SU-DHL-6 (cell line): ENCODE results near the gene PLP2.

Source experiments
- H2AFZ ChIP-seq: fragments of 200-600 bp; sonication (generic); 2 replicates; pipeline ENCODE4 v1.6.1; 2014; ENCODE audit warnings: low read depth, mild to moderate bottlenecking, moderate library complexity, mixed read lengths, antibody characterized with exemption, low read length; ENCODE audit not compliant: severe bottlenecking
- H3F3A ChIP-seq: fragments of 200-600 bp; shearing (Covaris generic); 2 replicates; pipeline ENCODE4 v1.6.0; 2016; ENCODE audit warnings: antibody characterized with exemption, mild to moderate bottlenecking; ENCODE audit not compliant: insufficient read depth
- H3K27ac ChIP-seq: fragments of 200-600 bp; sonication (generic); 2 replicates; pipeline ENCODE4 v1.5.1; 2016; ENCODE audit warnings: low read depth, mild to moderate bottlenecking, low read length, moderate library complexity, mixed read lengths
- H3K27me3 ChIP-seq: fragments of 200-600 bp; sonication (generic), shearing (Covaris generic); 2 replicates; pipeline ENCODE4 v1.6.0; 2014; ENCODE audit warnings: mild to moderate bottlenecking, low read length
- H3K36me3 ChIP-seq: fragments of 200-600 bp; sonication (generic); 2 replicates; pipeline ENCODE4 v1.6.1; 2014; ENCODE audit warnings: mild to moderate bottlenecking, low read length, mixed read lengths
- H3K4me2 ChIP-seq: fragments of 300-600, 200-600 bp; shearing (Covaris generic), sonication (generic); 2 replicates; pipeline ENCODE4 v1.6.0; 2014; ENCODE audit warnings: low read length, low read depth, mild to moderate bottlenecking; ENCODE audit not compliant: poor library complexity, severe bottlenecking
- H3K4me3 ChIP-seq: fragments of 200-600 bp; sonication (generic); 2 replicates; pipeline ENCODE4 v1.5.1; 2014; ENCODE audit warnings: antibody characterized with exemption, low read length, mild to moderate bottlenecking, mixed read lengths; ENCODE audit not compliant: insufficient read depth, poor library complexity, severe bottlenecking
- H3K79me2 ChIP-seq: fragments of 200-600 bp; sonication (generic); 2 replicates; pipeline ENCODE4 v1.6.1; 2014; ENCODE audit warnings: mild to moderate bottlenecking, low read length, moderate library complexity; ENCODE audit not compliant: insufficient read depth
- H3K9ac ChIP-seq: fragments of 200-600 bp; sonication (generic); 2 replicates; pipeline ENCODE4 v1.7.0; 2014; ENCODE audit warnings: mild to moderate bottlenecking, low read length
- H3K9me2 ChIP-seq: fragments of 200-600 bp; sonication (generic); replicated peaks from 2 replicates; pipeline ENCODE4 v1.6.1; 2014; ENCODE audit warnings: low read length; ENCODE audit not compliant: insufficient read depth
- H3K9me3 ChIP-seq: fragments of 200-600 bp; sonication (generic); 2 replicates; pipeline ENCODE4 v1.6.1; 2014; ENCODE audit warnings: low read length, mixed read lengths; ENCODE audit not compliant: insufficient read depth
- H4K20me1 ChIP-seq: fragments of 200-600 bp; sonication (generic); 2 replicates; pipeline ENCODE4 v1.6.1; 2014; ENCODE audit warnings: low read depth, mild to moderate bottlenecking, antibody characterized with exemption, low read length, moderate library complexity, mixed read lengths
- CTCF ChIP-seq: fragments of 200-600 bp; sonication (generic); IDR thresholded peaks from one replicate; pipeline ENCODE4 v1.5.1; 2017; ENCODE audit warnings: antibody characterized with exemption, mild to moderate bottlenecking, low read length, moderate library complexity; ENCODE audit not compliant: insufficient read depth, poor library complexity, severe bottlenecking
- EZH2phosphoT487 ChIP-seq: fragments of 200-600 bp; sonication (generic), shearing (Covaris generic); conservative IDR thresholded peaks from 2 replicates; pipeline ENCODE4 v1.6.1; 2018; ENCODE audit warnings: mild to moderate bottlenecking, antibody characterized with exemption, low read length, moderate library complexity, mixed read lengths

The PLP2 gene

GRCh38 chrX:49177338-49177833 lies 5.7 kb downstream of the PLP2 start:
- Histone ChIP-seq H3F3A (0 out of 2 replicates have a peak, but pooled peaks cover 3% of the 10 kb centered on the region), H3K4me3 (no peak overlapping the region), H3K36me3 (no peaks in the 10 kb centered on the region), H3K27ac (no peak overlapping the region), H3K27me3 (no peaks in the 10 kb centered on the region), H3K4me2 (no peak overlapping the region), H3K9ac (no peak overlapping the region), H4K20me1 (0 out of 2 replicates have a peak, but pooled peaks cover 3% of the 10 kb centered on the region), H3K9me3 (no peaks in the 10 kb centered on the region), H2AFZ (no peak overlapping the region), H3K79me2 (peaks cover 9% of the 10 kb centered on the region; the same call in 1 of the 2 replicates), H3K9me2 (no peaks in the 10 kb centered on the region)
- TF ChIP-seq EZH2phosphoT487 (no peak), CTCF (no peak)

- Histone ChIP-seq H3K79me2 (peaks cover 6% of the 10 kb centered on the region; the same call in 1 of the 2 replicates), H3K9me3 (no peaks in the 10 kb centered on the region), H3K36me3 (no peaks in the 10 kb centered on the region), H3K4me2 (no peak overlapping the region), H3K27ac (no peak overlapping the region), H4K20me1 (0 out of 2 replicates have a peak, but pooled peaks cover under 1% of the 10 kb centered on the region), H2AFZ (no peak overlapping the region), H3K9ac (no peak overlapping the region), H3F3A (0 out of 2 replicates have a peak, but pooled peaks cover 2% of the 10 kb centered on the region), H3K4me3 (no peak overlapping the region), H3K27me3 (no peaks in the 10 kb centered on the region), H3K9me2 (no peaks in the 10 kb centered on the region)
- no peak for TF ChIP-seq EZH2phosphoT487
- no peak for TF ChIP-seq CTCF
These were observed 6.3 kb downstream of the PLP2 start for GRCh38 chrX:49177873-49178480.

- Histone ChIP-seq H3K4me2 (no peak overlapping the region), H3K79me2 (0 out of 2 replicates have a peak, but pooled peaks cover under 1% of the 10 kb centered on the region), H3F3A (no peaks in the 10 kb centered on the region), H3K9me3 (no peaks in the 10 kb centered on the region), H3K4me3 (no peak overlapping the region), H2AFZ (no peak overlapping the region), H3K27me3 (no peaks in the 10 kb centered on the region), H3K27ac (no peak overlapping the region), H3K9ac (no peak overlapping the region), H3K36me3 (no peaks in the 10 kb centered on the region), H4K20me1 (no peaks in the 10 kb centered on the region), H3K9me2 (no peaks in the 10 kb centered on the region)
- TF ChIP-seq EZH2phosphoT487 (no peak), CTCF (no peak)
These were observed 6.8 kb downstream of the PLP2 start for GRCh38 chrX:49178537-49178936.
